Left lobe of liver (tissue), 2 donors: ENCODE results near the gene LRRC75A. TPM values are rescaled to one million over a fixed set of nuclear protein-coding genes. Genes with fewer than 3 reads are reported as not detected.
"Not testable (repeated sequence)": the region's sequence is repeated elsewhere in the genome, so short reads cannot be mapped to it uniquely, and the experiment has no call there.

Experiments used
- ATAC-seq: fragments of 200-7000 bp; cut with Tn5 transposase; one replicate; pipeline ENCODE4 v1.9.1; 2020; ENCODE audit warnings: mild to moderate bottlenecking, moderate library complexity
- DNase-seq: peaks from one replicate; pipeline ENCODE4 v3.0.0-alpha.2; 2020; ENCODE audit warnings: low spot score
- total RNA-seq: library from RNA; stranded (reverse); gene quantifications from one replicate; pipeline ENCODE4 v1.2.1, GENCODE V29; 2021
- donor health status: DM: no; HTN: no; CAD: no; lungs with moderate emphysema.
- donor health status: DM: no; HTN: yes; CAD: no.

Gene LRRC75A
- total RNA-seq, 1 donor from 2014 or later = 0.13 TPM

GRCh38 chr17:16415031-16415924 is 76.7 kb downstream of the LRRC75A start, which contains the start of gene TRPV2:
Gene TRPV2, plus strand, starts transcription at chr17:16415571. Its CDS starts 2,098 bp downstream, at chr17:16417669.
- peak; percentile 61 for DNase-seq
- peak; percentile 89 for ATAC-seq

- peak; percentile 69 for DNase-seq
- peak; percentile 77 for ATAC-seq
Observed at GRCh38 chr17:16407911-16408588, 83.9 kb downstream of the LRRC75A start.

- ATAC-seq (peak; percentile 73), DNase-seq (no peak)
Observed at GRCh38 chr17:16406742-16407674, 85.0 kb downstream of the LRRC75A start.

GRCh38 chr17:16403847-16404246 is 88.1 kb downstream of the LRRC75A start:
- ATAC-seq, DNase-seq: not testable (repeated sequence)

GRCh38 chr17:16398270-16399267 is 93.4 kb downstream of the LRRC75A start:
- DNase-seq (no peak), ATAC-seq (peak; percentile 87)

- not testable (repeated sequence) for ATAC-seq, DNase-seq
Observed at GRCh38 chr17:16396693-16397092, 95.3 kb downstream of the LRRC75A start.

GRCh38 chr17:16395887-16396286 is 96.1 kb downstream of the LRRC75A start:
- not testable (repeated sequence) for ATAC-seq, DNase-seq

GRCh38 chr17:16392491-16392890 is 99.5 kb downstream of the LRRC75A start:
- not testable (repeated sequence) for DNase-seq, ATAC-seq

Other genes starting within 250 kb of the LRRC75A start
- gene CENPV, start 138.7 kb downstream of the LRRC75A start, total RNA-seq = 22.8 TPM
- gene UBB, start 111.1 kb downstream of the LRRC75A start, total RNA-seq = 1,692 TPM
- 3.1 TPM for gene TRPV2, start 76.6 kb downstream of the LRRC75A start, total RNA-seq
- gene ZNF287, start 77.0 kb upstream of the LRRC75A start, total RNA-seq = 0.25 TPM
- 0.60 TPM for gene ZNF624, start 161.7 kb upstream of the LRRC75A start, total RNA-seq
- gene CCDC144A, start 198.0 kb upstream of the LRRC75A start, total RNA-seq = 0.43 TPM